A549 treated with RU486 at 1 μM for 4 hours (cell line): ENCODE measurements around the gene SH3GL3. TPM values are rescaled to one million over a fixed set of nuclear protein-coding genes. Genes with fewer than 3 reads are reported as not detected.

ENCODE experiments used
- total RNA-seq: library from RNA; stranded (reverse); fragments of 200-300 nt; extraction: Qiagen RNA extraction; gene quantifications from 5 replicates; pipeline ENCODE4 v1.2.3, GENCODE V29; 2022; ENCODE audit warnings: low read depth

Gene SH3GL3, protein sequence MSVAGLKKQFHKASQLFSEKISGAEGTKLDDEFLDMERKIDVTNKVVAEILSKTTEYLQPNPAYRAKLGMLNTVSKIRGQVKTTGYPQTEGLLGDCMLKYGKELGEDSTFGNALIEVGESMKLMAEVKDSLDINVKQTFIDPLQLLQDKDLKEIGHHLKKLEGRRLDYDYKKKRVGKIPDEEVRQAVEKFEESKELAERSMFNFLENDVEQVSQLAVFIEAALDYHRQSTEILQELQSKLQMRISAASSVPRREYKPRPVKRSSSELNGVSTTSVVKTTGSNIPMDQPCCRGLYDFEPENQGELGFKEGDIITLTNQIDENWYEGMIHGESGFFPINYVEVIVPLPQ
- total RNA-seq = 0.46 to 0.96 TPM (median 0.57 TPM) in 5 replicates

DNA sequence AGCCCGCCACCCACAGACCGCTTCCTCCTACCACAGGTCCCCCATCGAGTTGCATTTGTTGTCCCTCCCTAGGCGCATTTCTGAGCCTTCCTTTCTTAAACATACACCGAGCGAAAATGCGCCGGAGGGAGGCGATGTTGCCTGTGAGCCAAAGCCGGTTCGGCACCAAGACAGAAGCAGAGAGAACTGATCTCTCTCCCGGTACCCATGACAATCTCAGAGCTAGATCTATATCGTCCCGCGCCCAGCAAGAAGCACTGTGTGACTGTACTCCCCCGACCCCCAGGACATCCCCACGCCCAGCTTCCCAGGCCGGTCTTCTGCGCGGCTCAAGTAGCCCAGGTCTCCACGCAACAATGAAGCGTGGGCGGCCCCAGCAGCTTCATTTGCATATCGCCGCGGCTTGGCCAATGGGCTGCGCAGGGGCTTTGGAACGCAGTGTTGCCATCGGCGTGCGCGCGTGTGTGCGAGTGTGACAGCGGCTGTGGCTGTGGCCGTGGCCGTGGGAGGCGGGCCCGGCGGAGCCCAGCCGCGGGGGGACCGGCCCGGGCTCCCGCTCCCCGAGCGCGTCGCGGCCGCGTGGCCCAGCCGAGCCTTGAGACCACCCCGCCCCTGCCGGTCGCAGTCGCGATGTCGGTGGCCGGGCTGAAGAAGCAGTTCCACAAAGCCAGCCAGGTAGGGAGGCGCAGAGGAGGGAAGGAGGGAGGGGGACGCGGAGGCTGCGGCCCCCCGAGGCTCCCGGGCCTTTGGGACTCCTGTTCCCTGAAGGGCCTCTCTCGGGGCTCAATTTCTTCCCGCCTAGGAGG lies at the start of gene SH3GL3:
TSS of gene SH3GL3 (plus strand) at position 438 of the 806 bp plus-strand sequence. CDS start at position 631, 193 bp downstream.

DNA sequence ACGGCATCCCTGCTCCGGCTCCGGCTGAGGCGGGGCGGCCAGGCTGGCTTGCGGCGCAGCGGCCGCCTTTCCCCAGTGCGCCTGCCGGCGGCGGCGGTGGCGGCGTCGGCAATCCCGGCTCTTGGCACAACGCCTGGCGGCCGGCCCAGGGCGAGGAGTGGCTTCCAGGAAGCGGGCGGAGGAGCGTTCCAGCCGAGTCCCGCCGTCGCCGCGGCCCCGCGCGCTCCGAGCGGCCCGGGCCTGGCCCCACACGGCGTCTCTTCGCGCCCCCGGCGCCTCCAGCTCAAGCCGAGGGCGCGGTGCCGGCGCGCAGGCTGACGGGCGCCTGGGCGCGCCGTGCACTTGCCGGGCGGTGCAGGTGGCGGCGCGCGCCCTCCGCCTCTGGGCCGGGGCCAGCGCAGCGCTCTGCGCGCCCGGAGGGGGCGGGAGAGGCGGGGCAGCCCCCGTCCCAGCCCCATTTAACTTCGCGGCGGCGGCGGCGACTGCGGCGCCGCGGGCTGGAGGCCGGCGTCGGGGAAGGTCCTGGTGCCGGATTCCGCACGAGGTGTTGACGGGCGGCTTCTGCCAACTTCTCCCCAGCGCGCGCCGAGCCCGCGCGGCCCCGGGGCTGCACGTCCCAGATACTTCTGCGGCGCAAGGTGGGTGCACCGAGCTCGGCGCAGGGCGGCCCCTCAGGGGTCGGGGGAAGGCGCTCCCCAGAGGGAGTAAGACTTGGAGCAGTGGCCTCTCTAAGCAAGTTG lies 206.7 kb downstream of the SH3GL3 start, which contains the start of gene ADAMTSL3:
TSS of gene ADAMTSL3 (plus strand) at position 485 of the 740 bp plus-strand sequence. CDS start 1,639 bp downstream, outside the sequence.

Other genes starting within 250 kb of the SH3GL3 start
- gene HDGFL3, start 239.5 kb upstream of the SH3GL3 start, total RNA-seq = 51.2 to 81.8 TPM (median 55.6 TPM) in 5 replicates
- gene BNC1, start 162.7 kb upstream of the SH3GL3 start, total RNA-seq = 0.47 to 0.62 TPM (median 0.53 TPM) in 5 replicates
- 0.19 to 0.60 TPM (median 0.25 TPM) in 5 replicates for gene ADAMTSL3, start 206.8 kb downstream of the SH3GL3 start, total RNA-seq